H1 (cell line): Measurements from ENCODE around the gene HOXB4. TPM values are rescaled to one million over a fixed set of nuclear protein-coding genes. Genes with fewer than 3 reads are reported as not detected.
A peak's percentile ranks its signal among the peaks of the same experiment; 100 is the strongest.

ENCODE experiments used
- CTCF ChIA-PET: fragments of 300-600 bp; sonication (Branson Sonifier 250); formaldehyde crosslinking; loops from one replicate; lab custom pipeline; 2021; ENCODE audit not compliant: partially characterized antibody; lab: Charles Lee
- POLR2A ChIA-PET: fragments of 300-600 bp; sonication (Branson Sonifier 250); formaldehyde crosslinking; loops from one replicate; lab custom pipeline; 2021; ENCODE audit warnings: inconsistent platforms; ENCODE audit not compliant: partially characterized antibody; lab: Charles Lee
- DNase-seq, 2 experiments: peaks; one replicate each; pipeline versions ENCODE4 v3.0.0 to v3.0.0-alpha.2; 2010 to 2022; ENCODE audit warnings: low spot score in 2 of 2, low read depth in 1 of 2, mixed read lengths in 1 of 2
- FAIRE-seq: peaks from 2 replicates; lab custom pipeline; 2011; peaks lifted over from hg19 to GRCh38; lab: Jason Lieb, UNC
- H2AFZ ChIP-seq: 2 replicates; pipeline ENCODE4 v1.8.1; 2012; ENCODE audit warnings: low read length, inconsistent platforms
- H2AK5ac ChIP-seq: 2 replicates; pipeline ENCODE4 v1.6.1; 2013; ENCODE audit warnings: low read depth, low read length
- H2BK120ac ChIP-seq: replicated peaks from 2 replicates; pipeline ENCODE3; 2013; ENCODE audit warnings: low read depth, low read length, inconsistent platforms
- H2BK12ac ChIP-seq: 2 replicates; pipeline ENCODE4 v1.6.1; 2013; ENCODE audit warnings: low read depth, low read length
- H2BK15ac ChIP-seq: 2 replicates; pipeline ENCODE4 v1.6.1; 2013; ENCODE audit warnings: low read length
- H2BK20ac ChIP-seq: 2 replicates; pipeline ENCODE4 v1.6.1; 2013; ENCODE audit warnings: low read length
- H2BK5ac ChIP-seq: 2 replicates; pipeline ENCODE4 v1.6.1; 2013; ENCODE audit warnings: low read depth, low read length
- H3K14ac ChIP-seq: 2 replicates; pipeline ENCODE4 v1.6.1; 2013; ENCODE audit warnings: inconsistent platforms; ENCODE audit not compliant: insufficient read length
- H3K18ac ChIP-seq: 2 replicates; pipeline ENCODE4 v1.6.1; 2013; ENCODE audit warnings: low read length; ENCODE audit errors: extremely low read depth
- H3K23ac ChIP-seq: 2 replicates; pipeline ENCODE4 v1.6.1; 2013; ENCODE audit warnings: inconsistent platforms; ENCODE audit not compliant: insufficient read length
- H3K23me2 ChIP-seq: 2 replicates; pipeline ENCODE4 v1.6.1; 2013; ENCODE audit warnings: low read depth, low read length
- H3K27ac ChIP-seq: 2 replicates; pipeline ENCODE4 v1.6.1; 2011; ENCODE audit warnings: low read depth, low read length, inconsistent platforms
- H3K27me3 ChIP-seq, 4 experiments: replicated peaks in 1 of 4; 1 replicate in 1 of 4; 2 replicates in 3 of 4; pipeline versions ENCODE4 v1.6.1 to v1.8.1; 2011 to 2013; ENCODE audit warnings: low read length in 3 of 4, mild to moderate bottlenecking in 3 of 4, inconsistent platforms in 2 of 4, mixed read lengths in 2 of 4, moderate library complexity in 1 of 4; ENCODE audit not compliant: control insufficient read depth in 3 of 4, insufficient read depth in 3 of 4; ENCODE audit errors: extremely low read depth in 1 of 4
- H3K36me3 ChIP-seq, 4 experiments: 2 replicates each; pipeline versions ENCODE4 v1.6.1 to v1.8.1; 2011 to 2013; ENCODE audit warnings: mild to moderate bottlenecking in 4 of 4, low read length in 3 of 4, moderate library complexity in 2 of 4, control low read depth in 1 of 4, inconsistent platforms in 1 of 4; ENCODE audit not compliant: insufficient read depth in 4 of 4, control insufficient read depth in 2 of 4
- H3K4ac ChIP-seq: replicated peaks from 2 replicates; pipeline ENCODE3; 2013; ENCODE audit warnings: low read length, low read depth, mixed read lengths, inconsistent platforms; ENCODE audit not compliant: insufficient read length
- H3K4me1 ChIP-seq, 4 experiments: replicated peaks in 1 of 4; 1 replicate in 1 of 4; 2 replicates in 3 of 4; pipeline versions ENCODE4 v1.6.1 to v1.8.1; 2011 to 2013; ENCODE audit warnings: low read length in 3 of 4, inconsistent platforms in 2 of 4, mixed read lengths in 1 of 4; ENCODE audit not compliant: insufficient read depth in 4 of 4, control insufficient read depth in 3 of 4
- H3K4me2 ChIP-seq, 2 experiments: 2 replicates each; pipeline versions ENCODE4 v1.6.1 to v1.8.1; 2011 to 2013; ENCODE audit warnings: low read depth in 2 of 2, low read length in 2 of 2, control low read depth in 1 of 2, inconsistent platforms in 1 of 2, mild to moderate bottlenecking in 1 of 2; ENCODE audit not compliant: insufficient read depth in 1 of 2
- H3K4me3 ChIP-seq, 4 experiments: fragments of 200-600, 300-600 bp in 1 of 4; sonication (generic), shearing (Covaris generic), sonication (Bioruptor Twin) in 1 of 4; 2 replicates each; pipeline versions ENCODE4 v1.5.1 to v1.8.1; 2011 to 2016; ENCODE audit warnings: low read length in 4 of 4, low read depth in 3 of 4, control low read depth in 2 of 4, inconsistent platforms in 2 of 4, mild to moderate bottlenecking in 2 of 4, mixed read lengths in 1 of 4, moderate library complexity in 1 of 4; ENCODE audit not compliant: insufficient read depth in 2 of 4; ENCODE audit errors: extremely low read depth in 1 of 4
- H3K56ac ChIP-seq: replicated peaks from 2 replicates; pipeline ENCODE3; 2013; ENCODE audit warnings: low read depth, mild to moderate bottlenecking, mixed read lengths, low read length, inconsistent platforms; ENCODE audit not compliant: insufficient read length
- H3K79me1 ChIP-seq: 2 replicates; pipeline ENCODE4 v1.6.1; 2013; ENCODE audit warnings: low read depth, low read length, control low read depth
- H3K79me2 ChIP-seq, 2 experiments: 2 replicates each; pipeline versions ENCODE4 v1.6.1 to v1.8.1; 2012 to 2013; ENCODE audit warnings: low read length in 2 of 2, mild to moderate bottlenecking in 2 of 2, inconsistent platforms in 1 of 2; ENCODE audit not compliant: insufficient read depth in 2 of 2, control insufficient read depth in 1 of 2
- H3K9ac ChIP-seq, 4 experiments: replicated peaks in 1 of 4; 1 replicate in 1 of 4; 2 replicates in 3 of 4; pipeline versions ENCODE4 v1.6.1 to v1.8.1; 2011 to 2013; ENCODE audit warnings: low read depth in 3 of 4, low read length in 3 of 4, control low read depth in 2 of 4, mild to moderate bottlenecking in 2 of 4, moderate library complexity in 2 of 4, inconsistent platforms in 1 of 4; ENCODE audit errors: extremely low read depth in 1 of 4
- H3K9me3 ChIP-seq, 2 experiments: 2 replicates each; pipeline versions ENCODE4 v1.6.1 to v1.8.1; 2012 to 2013; ENCODE audit warnings: mild to moderate bottlenecking in 2 of 2, moderate library complexity in 2 of 2, control low read depth in 1 of 2, inconsistent platforms in 1 of 2, low read depth in 1 of 2, low read length in 1 of 2, mixed read lengths in 1 of 2; ENCODE audit not compliant: insufficient read depth in 2 of 2
- H4K20me1 ChIP-seq, 2 experiments: replicated peaks in 1 of 2; 2 replicates each; pipeline versions ENCODE3 to v1.8.1; 2011 to 2013; ENCODE audit warnings: inconsistent platforms in 2 of 2, low read length in 2 of 2, mild to moderate bottlenecking in 1 of 2; ENCODE audit not compliant: insufficient read depth in 2 of 2, control insufficient read depth in 1 of 2
- H4K5ac ChIP-seq: 2 replicates; pipeline ENCODE4 v1.6.1; 2013; ENCODE audit warnings: low read length, low read depth, mixed read lengths, inconsistent platforms; ENCODE audit not compliant: insufficient read length
- H4K8ac ChIP-seq: 2 replicates; pipeline ENCODE4 v1.8.0; 2013; ENCODE audit warnings: mild to moderate bottlenecking, moderate library complexity, low read length, inconsistent platforms; ENCODE audit not compliant: insufficient read depth; ENCODE audit errors: extremely low read depth
- H4K91ac ChIP-seq: replicated peaks from 2 replicates; pipeline ENCODE3; 2013; ENCODE audit warnings: low read length, mixed read lengths, inconsistent platforms; ENCODE audit not compliant: insufficient read length
- EZH2 ChIP-seq: fragments of 200-600 bp; sonication (generic); IDR thresholded peaks from 2 replicates; pipeline ENCODE4 v1.7.1; 2012; ENCODE audit warnings: low read depth, mild to moderate bottlenecking, moderate library complexity, low read length, inconsistent platforms; ENCODE audit not compliant: severe bottlenecking
- SUZ12 ChIP-seq: fragments of 200-600 bp; sonication (generic); IDR thresholded peaks from 2 replicates; pipeline ENCODE4 v1.6.1; 2012; ENCODE audit warnings: mild to moderate bottlenecking, inconsistent platforms, low read length, moderate library complexity, mixed read lengths
- ZNF274 ChIP-seq: IDR thresholded peaks from 2 replicates; pipeline ENCODE4 v1.7.0; 2012; ENCODE audit warnings: low read length, borderline replicate concordance; ENCODE audit errors: extremely low read depth
- whole genome bisulfite sequencing, 2 experiments: shearing (Covaris generic) in 1 of 2; methylation state at CpG; one replicate each; pipeline versions ENCODE4 v1.1.6 to v1.1.7; 2013 to 2015; ENCODE audit warnings: low lambda C conversion rate in 2 of 2, mixed read lengths in 2 of 2, inconsistent platforms in 1 of 2, low coverage in 1 of 2, missing lambda C conversion rate in 1 of 2; ENCODE audit not compliant: insufficient replicate concordance in 2 of 2, insufficient coverage in 1 of 2, insufficient read length in 1 of 2; ENCODE audit errors: extremely low coverage in 1 of 2, missing lambda C conversion rate in 1 of 2; 5-methylcytosine and 5-hydroxymethylcytosine counted together
- polyA plus RNA-seq, 7 experiments: library from polyadenylated mRNA; depleted of rRNA in 3 of 7; stranded (reverse) in 5 of 7; unstranded in 2 of 7; fragments of >200 nt in 5 of 7; fragments of 200-250 nt in 2 of 7; gene quantifications; 1 replicate in 5 of 7; 2 replicates in 1 of 7; 4 replicates in 1 of 7; pipeline versions ENCODE4 v1.2.1 to v1.2.3, GENCODE V29; 2011 to 2013; ENCODE audit warnings: missing spikeins in 2 of 7, mixed read lengths in 2 of 7
- total RNA-seq: library from RNA; stranded (reverse); fragmentation: NEBNext Ultra II Directional; extraction: Animal tissue kit (Norgen Biotek cat#: 25700); gene quantifications from 2 replicates; pipeline ENCODE4 v1.2.1, GENCODE V29; 2021

HOXB4 gene
- total and polyA plus RNA-seq, 2 of the 8 experiments (the other 6 are each of a cell fraction or from before 2014, with no cell fraction given): not detected

DNA sequence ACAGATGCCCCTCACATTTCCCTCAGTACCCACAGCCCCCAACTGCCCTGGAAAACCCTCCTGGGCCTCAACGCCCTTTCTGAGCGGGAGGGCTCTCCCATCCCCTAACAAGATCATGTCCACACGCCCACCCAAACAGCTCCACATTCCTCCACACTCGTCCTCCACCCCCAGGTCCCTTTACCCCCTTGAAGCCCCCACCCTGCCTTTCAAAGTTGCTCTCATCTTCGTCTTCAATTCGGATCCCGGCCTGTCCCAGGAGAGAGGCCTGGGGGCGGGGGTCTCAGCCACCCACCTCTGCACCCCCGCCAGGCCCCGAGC is 14.3 kb downstream of the HOXB4 start:
- no peak overlapping the region for H2AFZ ChIP-seq
- no peak overlapping the region for H2BK15ac ChIP-seq
- peaks cover 0 to 5% (median 0%) of the 10 kb centered on the region in 4 experiments; a peak in 1 of 8 replicates for H3K36me3 ChIP-seq
- H3K9me3 ChIP-seq: no peaks in the 10 kb centered on the region
- no peak overlapping the region; a peak in 1 of 4 replicates for H3K4me2 ChIP-seq
- H3K79me2 ChIP-seq: no peaks in the 10 kb centered on the region
- no peak overlapping the region for H3K4me3 ChIP-seq
- H3K4me1 ChIP-seq: peaks cover 0 to 8% (median 4%) of the 10 kb centered on the region in 4 experiments; a peak in 5 of 7 replicates
- no peak overlapping the region for H3K56ac ChIP-seq
- no peak overlapping the region for H4K5ac ChIP-seq
- no peak for FAIRE-seq
- POLR2A ChIA-PET: interaction anchor here (1.8 kb wide), 1 partner anchor 50 kb away, joined by 4 read pairs; no protein-coding TSS in a partner anchor
- H3K23me2 ChIP-seq: peaks cover 4% of the 10 kb centered on the region; the same call in 1 of the 2 replicates
- no peak overlapping the region for H3K4ac ChIP-seq
- H2BK20ac ChIP-seq: no peak overlapping the region
- no peak overlapping the region for H2BK12ac ChIP-seq
- H3K79me1 ChIP-seq: no peaks in the 10 kb centered on the region
- peaks cover 99 to 100% (median 100%) of the 10 kb centered on the region in 4 experiments for H3K27me3 ChIP-seq
- no peak overlapping the region for H3K27ac ChIP-seq
- H4K8ac ChIP-seq: no peak overlapping the region
- no peak overlapping the region for H3K9ac ChIP-seq
- no peak overlapping the region for H3K14ac ChIP-seq
- no peak overlapping the region for H2BK120ac ChIP-seq
- CTCF ChIA-PET: interaction anchor here (0.7 to 3.4 kb wide), 14 partner anchors 11 to 189 kb away, joined by 3 to 14 read pairs (median 3); partner anchors contain the start of gene HOXB5
- 11% methylated on average over 6 of the region's 10 CpGs; no CpG with 5 or more reads in 1 of the 2 experiments for WGBS, 2 experiments
- H4K91ac ChIP-seq: no peak overlapping the region
- H3K18ac ChIP-seq: no peak overlapping the region
- H2BK5ac ChIP-seq: no peak overlapping the region
- H2AK5ac ChIP-seq: no peak overlapping the region
- DNase-seq: no peak
- H3K23ac ChIP-seq: no peak overlapping the region
- H4K20me1 ChIP-seq: peaks cover 2 to 35% of the 10 kb centered on the region in 2 experiments
- TF ChIP-seq ZNF274 (no peak), EZH2 (peak; percentile 45), SUZ12 (no peak)
